Measurements from ENCODE around the gene SMYD3. TPM values are rescaled to one million over a fixed set of nuclear protein-coding genes. Genes with fewer than 3 reads are reported as not detected.

Gene SMYD3
- total RNA-seq, 1 donor from 2014 or later: 23.5 TPM

- DNase-seq: no peak
These were observed 235.6 kb downstream of the SMYD3 start for GRCh38 chr1:246271516-246271915.

- no peak for DNase-seq
These were observed 236.8 kb downstream of the SMYD3 start for GRCh38 chr1:246270236-246270635.

GRCh38 chr1:246269466-246269865 is 237.6 kb downstream of the SMYD3 start:
- DNase-seq: no peak

- no peak for DNase-seq
These were observed 239.2 kb downstream of the SMYD3 start for GRCh38 chr1:246267896-246268295.

GRCh38 chr1:246267426-246267825 is 239.7 kb downstream of the SMYD3 start:
- no peak for DNase-seq

GRCh38 chr1:246265481-246265880 is 241.6 kb downstream of the SMYD3 start:
- no peak for DNase-seq

- DNase-seq: no peak
These were observed 244.8 kb downstream of the SMYD3 start for GRCh38 chr1:246262281-246262680.

- no peak for DNase-seq
These were observed 245.4 kb downstream of the SMYD3 start for GRCh38 chr1:246261639-246262038.

- no peak for DNase-seq
These were observed 248.8 kb downstream of the SMYD3 start for GRCh38 chr1:246258250-246258649.

GRCh38 chr1:246255773-246256172 is 251.3 kb downstream of the SMYD3 start:
- no peak for DNase-seq

- DNase-seq: no peak
These were observed 252.2 kb downstream of the SMYD3 start for GRCh38 chr1:246254854-246255253.

- no peak for DNase-seq
These were observed 260.6 kb downstream of the SMYD3 start for GRCh38 chr1:246246430-246246829.

- DNase-seq: no peak
These were observed 261.5 kb downstream of the SMYD3 start for GRCh38 chr1:246245541-246245940.

GRCh38 chr1:246232126-246232525 is 275.0 kb downstream of the SMYD3 start:
- DNase-seq: no peak

GRCh38 chr1:246226041-246226440 is 281.0 kb downstream of the SMYD3 start:
- no peak for DNase-seq

- DNase-seq: no peak
These were observed 285.4 kb downstream of the SMYD3 start for GRCh38 chr1:246221485-246222255.

GRCh38 chr1:246220495-246221065 is 286.5 kb downstream of the SMYD3 start:
- DNase-seq: no peak

GRCh38 chr1:246219508-246220030 is 287.5 kb downstream of the SMYD3 start:
- DNase-seq: no peak

GRCh38 chr1:246218686-246219085 is 288.4 kb downstream of the SMYD3 start:
- no peak for DNase-seq

GRCh38 chr1:246216906-246217305 is 290.2 kb downstream of the SMYD3 start:
- DNase-seq: no peak

- DNase-seq: peak; percentile 15
These were observed 291.6 kb downstream of the SMYD3 start for GRCh38 chr1:246215510-246215903.

GRCh38 chr1:246214708-246215509 is 292.2 kb downstream of the SMYD3 start:
- DNase-seq: peak; percentile 30

- DNase-seq: no peak
These were observed 293.1 kb downstream of the SMYD3 start for GRCh38 chr1:246213947-246214346.

All from tongue (tissue), 2 donors.